HG02642 (cell line): ENCODE measurements around the gene TMEM220.
"Not testable (repeated sequence)": the region's sequence is repeated elsewhere in the genome, so short reads cannot be mapped to it uniquely, and the experiment has no call there.

Source experiments
- ATAC-seq: cut with Tn5 transposase; IDR thresholded peaks from one replicate; pipeline ENCODE4 v1.9.1; 2021; ENCODE audit warnings: mild to moderate bottlenecking; ENCODE audit not compliant: unreplicated experiment, poor library complexity

Gene TMEM220

DNA sequence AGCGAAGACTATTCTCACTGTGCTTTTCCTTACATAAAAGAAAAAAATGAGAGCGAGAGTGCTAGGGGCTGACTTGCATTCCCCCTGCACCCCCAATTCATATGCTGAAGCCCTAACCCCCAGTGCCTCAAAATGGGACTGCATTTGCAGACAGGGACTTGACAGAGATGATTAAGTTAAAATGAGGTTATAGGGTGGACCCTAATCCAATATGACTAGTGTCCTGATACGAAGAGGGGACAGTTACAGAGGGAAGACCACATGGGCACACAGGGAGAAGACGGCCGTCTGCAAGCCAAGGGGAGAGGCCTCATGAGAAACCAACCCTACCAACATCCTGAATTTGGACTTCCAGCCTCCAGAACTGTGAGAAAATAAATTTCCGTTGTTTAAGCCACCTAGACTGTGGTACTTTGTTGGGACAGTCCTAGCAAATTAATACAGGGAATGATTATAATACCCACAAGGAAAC, 1.6 kb upstream of the TMEM220 start:
- ATAC-seq: no peak

DNA sequence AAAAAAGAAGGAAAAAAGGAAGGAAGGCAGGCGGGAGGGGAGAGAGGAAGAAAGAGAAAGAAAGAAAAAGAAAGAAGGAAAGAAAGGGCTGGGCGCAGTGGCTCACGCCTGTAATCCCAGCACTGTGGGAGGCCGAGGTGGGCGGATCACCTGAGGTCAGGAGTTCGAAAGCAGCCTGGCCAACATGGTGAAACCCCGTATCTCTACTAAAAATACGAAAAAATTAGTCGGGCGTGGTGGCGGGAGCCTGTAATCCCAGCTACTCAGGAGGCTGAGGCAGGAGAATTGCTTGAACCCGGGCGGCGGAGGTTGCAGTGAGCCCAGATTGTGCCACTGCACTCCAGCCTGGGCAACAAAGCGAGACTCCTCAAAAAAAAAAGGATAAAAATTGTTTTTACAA, 424 bp upstream of the TMEM220 start:
- not testable (repeated sequence) for ATAC-seq

DNA sequence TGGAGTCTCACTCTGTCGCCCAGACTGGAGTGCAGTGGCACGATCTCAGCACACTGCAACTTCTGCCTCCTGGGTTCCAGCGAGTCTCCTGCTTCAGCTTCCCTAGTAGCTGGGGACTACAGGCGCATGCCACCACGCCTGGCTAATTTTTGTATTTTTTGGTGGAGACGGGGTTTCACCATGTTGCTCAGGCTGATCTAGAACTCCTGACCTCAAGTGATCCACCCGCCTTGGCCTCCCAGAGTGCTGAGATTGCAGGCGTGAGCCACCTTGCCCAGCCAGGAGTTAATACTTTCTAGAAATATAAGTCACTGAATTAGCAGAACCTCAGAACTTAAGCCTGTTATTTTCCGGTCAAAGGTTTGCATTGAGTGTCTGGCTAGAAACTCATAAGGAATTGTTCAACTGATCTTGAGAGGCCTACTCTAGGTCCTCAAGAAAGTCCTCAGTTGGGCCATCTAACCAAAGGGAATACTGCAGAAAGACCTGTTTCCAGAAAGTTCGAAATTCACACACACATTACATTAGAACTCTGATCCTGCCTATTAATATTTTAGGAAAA, 1.4 kb downstream of the TMEM220 start:
- no peak for ATAC-seq

DNA sequence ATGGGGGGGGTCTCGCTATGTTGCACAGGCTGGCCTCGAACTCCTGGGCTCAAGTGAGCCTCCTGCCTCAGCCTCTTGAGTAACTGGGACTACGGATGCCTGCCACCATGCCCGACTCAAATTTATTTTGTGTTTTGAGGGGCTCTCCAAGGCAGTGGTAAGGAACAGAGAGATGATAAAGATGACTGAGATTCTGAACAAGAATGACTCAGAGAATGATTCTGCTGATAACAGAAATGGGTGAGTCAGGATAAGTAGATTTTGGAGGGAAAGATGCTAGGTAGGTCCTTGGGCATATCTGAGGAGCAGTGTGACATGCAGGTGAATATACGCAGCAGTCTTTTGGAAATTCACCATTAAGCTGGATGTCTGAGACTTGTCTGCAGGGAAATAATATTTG, 2.6 kb downstream of the TMEM220 start:
- ATAC-seq: no peak

DNA sequence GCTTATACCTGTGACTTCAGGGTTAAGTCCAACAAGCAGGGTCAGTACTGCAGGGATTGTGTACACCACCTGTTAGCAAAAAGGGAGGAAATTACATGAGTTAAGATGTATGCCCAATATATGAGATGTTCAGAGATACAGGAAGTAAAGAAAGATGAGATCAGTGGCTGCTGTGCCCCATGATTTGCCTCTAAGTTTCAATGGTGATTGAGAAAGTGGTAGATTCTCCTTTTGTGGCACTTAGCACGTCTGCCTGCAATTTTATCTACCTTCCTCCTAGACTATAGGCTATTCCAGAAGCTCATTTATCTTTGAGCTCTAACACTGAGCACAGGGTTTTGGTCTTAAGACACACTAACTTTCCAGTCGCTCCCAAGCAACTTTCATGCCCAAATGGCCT, 3.6 kb downstream of the TMEM220 start:
- no peak for ATAC-seq

DNA sequence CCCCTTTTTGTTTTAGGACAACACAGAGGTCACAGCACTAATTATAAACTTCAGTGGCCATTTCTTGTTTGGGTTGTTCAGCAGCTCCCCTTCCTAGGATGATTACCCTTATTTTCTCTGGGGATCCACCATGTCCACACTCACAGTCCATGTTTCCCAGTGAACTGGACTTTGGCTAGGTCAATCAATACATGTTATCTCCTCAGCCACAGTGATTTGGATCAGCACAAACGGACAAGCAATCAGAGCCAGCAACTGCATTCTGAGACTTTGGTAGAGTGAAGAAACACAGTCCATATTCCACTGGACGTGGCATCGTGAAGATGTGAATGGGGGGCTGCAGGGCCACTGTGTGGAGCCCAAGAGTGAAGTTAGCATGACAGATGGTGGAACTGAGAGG, 4.6 kb downstream of the TMEM220 start:
- ATAC-seq: no peak

DNA sequence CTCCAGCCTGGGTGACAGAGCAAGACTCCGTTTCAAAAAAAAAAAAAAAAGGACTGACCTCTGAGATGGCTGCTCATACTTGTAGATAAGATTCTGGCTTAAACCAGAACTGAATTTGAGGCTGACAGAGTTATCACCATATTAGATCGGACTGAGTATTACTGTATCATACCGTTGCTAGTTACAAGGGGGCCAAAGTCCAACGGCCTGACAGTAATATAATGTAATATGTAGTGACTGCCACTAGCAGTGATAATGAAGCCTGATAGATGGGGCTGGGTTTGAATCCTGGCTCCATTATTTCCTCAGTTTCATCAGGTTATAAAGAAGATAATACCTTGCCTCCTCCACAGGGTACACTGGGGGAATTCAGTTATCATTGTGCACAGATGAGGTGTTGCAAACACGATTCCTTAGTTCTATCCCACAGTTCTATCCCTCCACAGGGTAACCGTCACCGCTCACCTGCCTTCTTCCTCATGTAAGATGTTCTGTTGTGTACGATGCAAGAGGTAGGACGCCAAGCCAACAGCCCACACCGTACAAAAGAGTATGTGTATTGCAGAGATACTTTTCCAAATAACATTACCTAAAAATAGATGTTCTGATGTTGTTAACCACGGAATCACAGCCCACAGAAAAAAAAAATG, 5.2 kb downstream of the TMEM220 start:
- no peak for ATAC-seq

DNA sequence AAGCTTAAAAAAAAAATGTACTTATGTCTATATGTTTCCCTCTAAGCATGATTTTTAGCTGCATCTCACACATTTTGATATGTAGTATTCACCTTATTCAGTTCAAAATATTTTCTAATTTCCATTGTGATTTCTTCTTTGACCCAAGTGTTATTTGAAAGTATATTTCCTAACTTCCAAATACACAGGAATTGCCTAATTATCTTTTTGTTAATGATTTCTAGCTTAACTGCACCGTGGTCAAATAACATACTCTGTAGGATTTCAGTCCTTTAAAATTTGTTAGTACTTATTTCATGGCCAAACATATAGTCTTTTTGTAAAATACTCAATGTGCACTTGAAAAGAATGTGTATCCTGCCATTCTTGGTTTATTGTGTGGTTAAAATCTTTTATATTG, 11.3 kb downstream of the TMEM220 start:
- ATAC-seq: no peak

DNA sequence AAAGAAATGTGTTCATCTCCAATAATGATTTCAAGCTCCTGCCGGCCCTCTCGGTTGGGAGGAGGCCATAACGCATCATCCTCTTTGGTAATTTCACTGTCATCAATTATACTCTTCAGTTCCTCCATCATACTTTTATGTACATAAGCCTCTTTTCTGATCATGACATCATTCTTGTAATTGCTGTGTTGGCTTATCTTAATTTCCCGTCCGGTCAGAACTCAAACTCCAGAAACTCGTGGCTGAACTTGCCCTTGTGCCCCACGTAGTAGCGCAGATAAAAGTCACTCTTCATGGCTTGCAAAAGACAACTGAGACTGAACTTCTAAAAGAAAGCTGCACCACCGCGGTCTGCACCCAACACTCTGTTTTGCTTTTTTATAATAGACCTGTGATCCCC, 13.6 kb downstream of the TMEM220 start:
- ATAC-seq: no peak

DNA sequence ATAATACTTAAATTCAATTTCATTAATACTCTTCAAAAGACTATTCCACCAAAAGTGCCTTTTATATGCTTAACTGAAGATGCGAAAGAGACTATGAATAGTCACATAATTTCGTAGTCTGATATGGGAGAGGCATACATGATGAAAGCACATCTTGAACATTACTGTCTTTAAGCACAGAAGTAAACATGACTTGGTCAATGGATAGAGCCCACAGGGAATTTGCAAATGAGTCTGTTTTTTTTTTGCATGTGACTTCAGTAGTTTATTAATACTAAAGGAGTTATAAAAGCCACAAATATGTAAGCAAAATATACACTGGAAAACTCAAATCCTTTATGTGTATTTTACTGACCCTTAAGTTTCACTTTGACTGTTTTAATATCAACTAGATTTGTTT, 16.5 kb downstream of the TMEM220 start:
- no peak for ATAC-seq

DNA sequence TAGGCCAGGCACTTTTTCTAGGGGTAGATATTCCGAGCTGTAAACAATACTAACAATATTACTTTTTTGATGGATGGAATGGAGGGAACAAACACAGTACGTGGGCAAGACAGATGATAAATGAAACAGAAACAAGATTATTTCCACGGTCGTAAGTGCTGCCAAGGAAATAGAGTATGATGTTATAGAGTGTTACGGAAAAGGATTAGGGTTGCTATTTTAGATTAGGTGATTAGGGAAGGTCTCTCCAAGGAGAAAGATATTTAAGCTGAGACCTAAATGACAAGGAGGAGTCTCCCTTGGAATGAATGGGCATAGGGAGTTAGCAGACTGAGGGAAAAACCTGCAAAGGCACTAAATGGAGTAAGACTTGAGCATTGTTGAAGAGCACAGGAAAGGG, 24.1 kb downstream of the TMEM220 start:
- no peak for ATAC-seq

DNA sequence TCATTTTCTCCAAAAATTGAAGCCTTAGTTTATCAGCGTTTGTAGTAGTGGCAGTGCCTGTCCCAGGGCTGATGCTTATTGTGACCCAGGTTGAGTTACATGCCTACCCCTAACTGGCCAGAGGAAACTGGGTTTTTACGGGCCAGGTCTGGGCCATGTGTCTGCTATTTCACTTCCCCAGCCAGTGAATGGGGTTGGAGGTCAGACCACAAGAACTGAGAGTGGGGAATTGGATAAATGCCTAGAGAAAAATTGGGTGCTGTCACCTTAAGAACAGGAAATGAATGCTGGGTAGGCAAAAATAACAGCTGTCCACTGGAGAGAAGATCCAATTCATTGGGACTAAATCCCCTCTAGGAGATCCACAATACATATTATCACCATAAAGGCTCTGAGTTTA, 27.2 kb downstream of the TMEM220 start:
- ATAC-seq: no peak

DNA sequence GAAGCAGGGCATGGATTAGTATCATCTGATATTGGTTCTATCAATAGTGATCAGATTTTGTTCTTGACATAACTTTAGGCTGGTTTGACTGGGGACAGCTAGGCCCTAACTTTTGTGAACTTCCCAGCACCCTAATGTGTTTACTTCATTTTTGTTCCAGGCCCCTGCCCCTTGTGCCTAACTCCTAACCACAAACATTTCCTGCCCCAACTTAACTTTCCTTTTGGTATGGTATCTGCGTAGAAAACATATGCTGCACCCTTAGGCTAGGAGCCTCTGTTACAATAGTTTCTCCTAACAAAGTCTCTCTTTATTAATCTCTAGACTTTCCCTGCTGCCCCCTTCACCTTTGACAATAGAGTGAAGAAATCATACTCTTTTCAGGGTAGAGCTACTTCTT, 30.0 kb downstream of the TMEM220 start:
- ATAC-seq: no peak

DNA sequence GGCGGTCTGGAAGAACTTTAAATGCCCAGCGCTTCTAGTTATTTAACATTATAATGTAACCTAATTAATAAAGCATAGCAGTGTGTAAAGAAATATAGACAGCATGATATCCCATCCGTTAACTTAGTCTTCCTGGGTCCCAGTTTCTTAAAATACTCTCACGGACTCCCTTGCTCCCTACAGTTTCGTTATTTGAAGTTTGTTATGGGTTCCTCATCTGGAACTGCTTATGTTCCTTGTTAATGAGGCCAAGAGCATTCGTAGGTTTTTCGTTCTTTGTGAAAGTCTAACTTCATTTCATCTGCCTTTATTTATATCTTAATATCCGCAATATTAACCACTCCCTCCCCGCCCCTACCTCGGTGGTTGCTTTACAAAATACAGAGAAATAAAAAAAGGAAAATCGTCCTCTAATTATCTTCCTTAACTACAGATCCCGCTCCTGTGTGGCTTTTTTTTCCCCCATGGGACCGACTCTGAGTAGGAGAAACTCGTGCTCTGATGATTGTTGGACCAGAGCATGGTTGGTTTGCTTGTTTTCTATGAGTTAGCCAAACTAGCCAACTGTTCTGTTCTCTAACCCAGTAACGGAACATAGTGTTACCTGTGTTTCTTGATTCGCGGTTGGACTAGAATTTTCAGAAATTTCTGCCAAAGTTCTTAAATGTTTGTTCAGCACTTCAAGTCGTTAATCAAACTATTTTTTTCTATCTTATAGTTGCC, 31.6 kb downstream of the TMEM220 start:
- ATAC-seq: no peak

DNA sequence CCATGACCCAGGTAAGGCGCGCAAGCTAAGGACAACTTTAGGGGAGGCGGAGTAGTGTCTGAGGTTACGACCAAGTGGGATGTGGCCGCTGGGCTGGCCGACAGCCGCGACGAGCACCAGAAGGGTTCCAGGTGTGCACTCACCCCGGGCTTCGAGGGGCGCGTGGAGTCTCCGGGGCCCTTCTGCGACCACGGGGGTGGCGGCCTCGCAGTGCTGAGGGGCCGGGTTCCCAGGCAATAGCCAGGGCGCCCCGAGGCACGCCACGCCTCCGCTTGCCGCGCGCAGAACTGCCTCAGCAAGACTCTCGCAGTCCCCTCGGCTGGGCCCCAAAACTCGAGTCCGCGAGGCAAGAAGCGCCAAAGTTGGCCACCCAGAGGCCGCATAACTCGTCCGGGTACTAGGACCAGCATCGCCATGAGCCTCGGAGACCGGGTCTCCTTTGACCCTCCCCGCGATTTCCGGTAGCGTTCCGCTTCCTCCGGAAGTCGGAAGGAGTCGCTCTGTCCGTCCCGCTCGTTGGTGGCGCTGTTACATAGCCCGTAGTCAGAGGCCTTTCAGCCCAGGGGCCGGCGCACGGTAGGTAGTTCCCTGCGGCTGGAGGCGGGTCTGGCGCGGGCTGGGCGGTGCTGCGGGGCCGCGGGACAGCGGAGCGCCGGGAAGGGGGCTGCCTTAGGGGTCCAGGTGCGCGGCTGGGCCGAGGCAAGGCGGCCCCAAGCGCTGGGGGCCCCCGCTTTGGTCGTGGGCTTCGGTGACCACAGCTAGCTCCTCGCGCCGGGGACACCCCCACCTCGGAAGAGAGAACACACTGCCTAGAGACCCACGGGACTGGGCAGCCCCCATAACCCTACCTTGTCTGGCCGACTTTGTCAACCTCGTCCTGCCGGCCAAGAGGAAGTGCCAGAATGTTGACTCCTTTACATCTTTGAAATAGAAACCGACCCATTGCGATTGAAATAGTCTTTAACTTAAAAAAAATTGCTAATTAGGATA, 32.4 kb downstream of the TMEM220 start, which contains the start of the genes ADPRM and SCO1:
Gene ADPRM (plus strand): TSS at position 503 of the 990 bp plus-strand sequence. CDS start 7,333 bp downstream, outside the sequence.
Gene SCO1 (minus strand): TSS at position 442 of the 990 bp plus-strand sequence. CDS start 26 bp downstream, at position 416.
- peak; percentile 96 for ATAC-seq

DNA sequence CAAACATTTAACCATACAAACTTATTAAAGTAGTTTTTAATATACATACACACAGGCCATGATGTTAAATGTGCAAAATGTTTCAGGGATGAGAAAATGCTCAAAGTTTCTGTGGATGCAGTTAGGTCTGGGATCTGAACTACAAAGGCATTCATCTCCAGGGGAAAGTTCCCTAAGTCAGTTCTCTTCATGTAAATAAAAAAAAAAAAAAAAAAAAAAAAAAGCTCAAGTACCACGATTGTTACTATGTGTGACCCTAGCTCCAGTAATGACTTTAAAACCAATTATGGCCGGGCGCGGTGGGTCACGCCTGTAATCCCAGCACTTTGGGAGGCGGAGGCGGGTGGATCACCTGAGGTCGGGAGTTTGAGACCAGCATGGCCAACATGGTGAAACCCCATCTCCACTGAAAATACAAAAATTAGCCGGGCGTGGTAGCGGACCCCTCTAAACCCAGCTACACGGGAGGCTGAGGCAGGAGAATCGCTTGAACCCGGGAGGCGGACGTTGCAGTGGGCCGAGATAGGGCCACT, 33.9 kb downstream of the TMEM220 start:
- not testable (repeated sequence) for ATAC-seq

DNA sequence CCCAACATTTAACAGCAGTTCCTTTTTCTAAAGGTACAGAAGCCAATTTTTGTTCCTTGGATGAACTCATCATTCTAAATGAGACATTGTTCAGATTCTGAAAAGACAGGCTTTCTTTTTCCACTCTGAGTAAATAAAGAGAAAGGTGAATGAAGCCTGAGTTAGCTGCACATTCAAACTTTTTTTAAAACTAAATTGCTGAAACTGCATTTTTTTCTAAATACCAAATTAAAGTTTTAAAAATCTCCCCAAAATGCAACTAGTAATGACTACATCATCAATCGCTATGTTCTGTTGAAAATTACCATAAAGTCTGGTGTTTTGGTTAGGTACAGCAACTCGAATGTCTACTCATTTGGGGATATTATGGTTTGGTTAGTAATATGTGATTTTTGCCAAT, 42.3 kb downstream of the TMEM220 start:
- no peak for ATAC-seq

DNA sequence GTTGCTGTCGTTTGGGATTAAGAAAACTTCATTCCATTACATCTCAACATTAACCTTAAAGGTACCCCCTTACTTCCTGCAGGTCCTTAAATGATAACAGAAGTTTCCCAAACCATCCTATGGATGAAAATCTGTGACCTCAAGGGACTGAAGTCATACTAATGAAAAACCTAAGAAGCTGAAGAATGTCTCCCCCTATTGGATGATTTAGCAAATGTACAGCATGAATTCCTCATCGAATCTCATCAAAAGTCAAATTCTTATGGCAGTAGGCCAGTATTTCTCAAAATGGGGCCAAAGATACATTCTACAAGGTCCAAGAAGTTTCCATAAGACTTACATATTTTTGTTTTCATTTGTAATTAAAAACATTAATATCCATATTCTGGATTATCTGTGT, 46.0 kb downstream of the TMEM220 start:
- ATAC-seq: no peak

DNA sequence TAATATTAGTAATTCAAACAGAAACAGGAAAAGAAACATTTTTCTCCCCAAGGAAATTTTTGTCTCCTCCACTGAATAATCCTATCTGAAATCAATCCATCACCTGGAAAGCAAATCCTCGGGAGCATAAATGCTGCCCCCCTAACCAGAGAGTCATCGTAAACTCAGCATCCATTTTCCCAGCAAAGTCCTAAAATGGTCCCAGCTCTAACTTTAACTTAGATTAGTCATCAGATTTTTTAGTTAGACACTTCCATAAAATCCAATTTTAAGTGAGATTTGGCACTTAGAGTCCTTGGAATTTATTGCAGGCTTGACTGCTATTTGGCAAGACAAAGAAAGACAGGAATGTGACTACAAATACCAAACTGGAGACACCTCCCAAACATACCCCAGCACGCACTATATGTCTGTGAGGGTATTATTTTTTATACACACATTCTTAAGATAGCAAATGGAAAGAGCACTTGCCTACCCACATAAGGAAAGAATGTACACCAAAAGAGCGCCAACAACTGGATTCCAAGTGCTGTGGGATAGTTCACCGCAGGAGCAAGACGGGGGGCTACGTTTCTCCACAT, 47.9 kb downstream of the TMEM220 start:
- ATAC-seq: no peak

DNA sequence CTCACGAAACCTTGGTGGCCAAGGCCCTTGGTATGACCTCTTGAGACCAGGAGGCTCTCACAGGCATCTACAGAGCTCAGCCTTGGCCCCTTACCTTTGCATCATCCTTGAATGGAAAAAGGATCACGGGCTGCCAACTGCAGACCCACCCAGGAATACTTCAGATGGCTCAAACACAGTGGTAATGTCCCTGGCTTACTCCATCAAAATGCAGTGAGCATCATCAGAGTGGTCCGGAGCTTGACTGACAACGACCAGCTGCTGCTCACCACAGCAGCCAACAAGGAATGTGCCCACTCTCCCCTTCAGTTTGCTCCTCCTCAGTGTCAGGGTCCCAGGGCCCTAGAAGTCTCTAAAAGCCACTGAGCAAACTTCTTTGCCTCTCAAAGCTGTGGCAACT, 55.1 kb downstream of the TMEM220 start:
- ATAC-seq: no peak
